Superior temporal gyrus (tissue), 1 donor: Measurements from ENCODE around the gene MTSS2.

ENCODE experiments used
- DNase-seq: peaks from one replicate; pipeline ENCODE4 v3.0.0-alpha.2; 2016; ENCODE audit errors: extremely low spot score

Gene MTSS2

GRCh38 chr16:70687102-70687511 lies 1.3 kb upstream of the MTSS2 start:
- no peak for DNase-seq

GRCh38 chr16:70686376-70687101 lies 686 bp upstream of the MTSS2 start:
- no peak for DNase-seq

GRCh38 chr16:70685061-70685937 lies 554 bp downstream of the MTSS2 start:
- no peak for DNase-seq

GRCh38 chr16:70684146-70685060 lies 1.4 kb downstream of the MTSS2 start:
- DNase-seq, result no peak

GRCh38 chr16:70683146-70683944 lies 2.5 kb downstream of the MTSS2 start:
- DNase-seq, result no peak

GRCh38 chr16:70682239-70683145 lies 3.4 kb downstream of the MTSS2 start:
- no peak for DNase-seq

- peak; percentile 85 for DNase-seq
Measured at GRCh38 chr16:70681382-70682238, 4.2 kb downstream of the MTSS2 start.

GRCh38 chr16:70680495-70681381 lies 5.1 kb downstream of the MTSS2 start:
- no peak for DNase-seq

- no peak for DNase-seq
Measured at GRCh38 chr16:70679671-70680494, 6.0 kb downstream of the MTSS2 start.

- DNase-seq, result no peak
Measured at GRCh38 chr16:70678898-70679670, 6.8 kb downstream of the MTSS2 start.

- no peak for DNase-seq
Measured at GRCh38 chr16:70678121-70678897, 7.5 kb downstream of the MTSS2 start.

- no peak for DNase-seq
Measured at GRCh38 chr16:70677499-70678120, 8.2 kb downstream of the MTSS2 start.

GRCh38 chr16:70676675-70677498 lies 9.0 kb downstream of the MTSS2 start:
- DNase-seq, result no peak

GRCh38 chr16:70675851-70676513 lies 9.9 kb downstream of the MTSS2 start:
- no peak for DNase-seq
